Activated CD4-positive, alpha-beta T cell treated with anti-CD3 and anti-CD28 coated beads for 48 hours (primary cell): ENCODE data around the gene NT5C3B.
A peak's percentile ranks its signal among the peaks of the same experiment; 100 is the strongest.

ENCODE experiments used
- DNase-seq: peaks from one replicate; pipeline ENCODE4 v3.0.0-alpha.2; 2020

NT5C3B gene

GRCh38 chr17:41806685-41807445 is 29.2 kb downstream of the NT5C3B start:
- no peak for DNase-seq

DNA sequence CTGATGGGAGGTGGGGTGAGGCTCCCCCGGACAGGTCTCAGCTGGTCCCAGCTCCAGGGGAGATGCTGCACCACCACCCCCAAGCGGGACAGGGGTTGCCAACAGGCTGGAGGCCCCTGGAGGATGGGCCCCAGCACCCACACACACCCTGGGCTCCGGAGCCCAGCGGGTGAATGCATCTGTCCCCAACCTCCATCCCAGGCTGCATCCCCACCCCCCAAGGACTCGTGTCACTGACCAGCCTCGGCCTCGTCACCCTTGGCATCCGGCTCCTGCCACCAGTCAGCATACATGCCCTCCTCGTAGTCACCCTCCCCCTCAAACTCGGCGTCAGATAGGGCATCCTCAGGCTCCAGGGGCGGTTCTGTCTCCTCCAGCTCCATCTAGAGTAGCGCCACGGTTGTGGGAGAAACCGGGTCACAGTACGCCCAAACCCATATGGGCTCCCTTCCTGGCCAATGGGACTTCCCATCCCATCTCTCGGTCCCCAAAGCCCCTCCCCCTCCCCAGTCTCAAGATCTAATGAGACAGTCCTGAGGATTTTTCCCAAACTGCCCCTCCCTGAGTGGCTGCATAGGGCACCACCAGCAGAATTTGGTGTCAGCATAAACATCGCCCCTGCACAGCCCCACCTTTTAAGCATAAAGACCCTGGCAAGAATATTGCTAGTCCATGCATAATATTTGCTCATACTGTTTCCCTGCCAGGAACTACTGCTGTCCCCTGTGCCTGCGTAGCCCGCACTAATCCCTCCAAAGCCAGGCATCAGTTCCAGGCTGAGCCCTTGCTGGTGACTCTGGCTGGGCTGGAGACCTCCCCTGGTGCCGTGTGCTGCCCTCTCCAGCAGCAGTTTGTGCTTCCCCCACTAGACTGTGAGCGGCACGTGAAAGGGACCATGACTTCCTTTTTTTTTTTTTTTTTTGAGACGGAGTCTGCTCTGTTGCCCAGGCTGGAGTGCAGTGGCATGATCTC is 32.7 kb downstream of the NT5C3B start:
- no peak for DNase-seq

- DNase-seq: peak; percentile 82
These were observed 34.4 kb downstream of the NT5C3B start for GRCh38 chr17:41801374-41802271.

DNA sequence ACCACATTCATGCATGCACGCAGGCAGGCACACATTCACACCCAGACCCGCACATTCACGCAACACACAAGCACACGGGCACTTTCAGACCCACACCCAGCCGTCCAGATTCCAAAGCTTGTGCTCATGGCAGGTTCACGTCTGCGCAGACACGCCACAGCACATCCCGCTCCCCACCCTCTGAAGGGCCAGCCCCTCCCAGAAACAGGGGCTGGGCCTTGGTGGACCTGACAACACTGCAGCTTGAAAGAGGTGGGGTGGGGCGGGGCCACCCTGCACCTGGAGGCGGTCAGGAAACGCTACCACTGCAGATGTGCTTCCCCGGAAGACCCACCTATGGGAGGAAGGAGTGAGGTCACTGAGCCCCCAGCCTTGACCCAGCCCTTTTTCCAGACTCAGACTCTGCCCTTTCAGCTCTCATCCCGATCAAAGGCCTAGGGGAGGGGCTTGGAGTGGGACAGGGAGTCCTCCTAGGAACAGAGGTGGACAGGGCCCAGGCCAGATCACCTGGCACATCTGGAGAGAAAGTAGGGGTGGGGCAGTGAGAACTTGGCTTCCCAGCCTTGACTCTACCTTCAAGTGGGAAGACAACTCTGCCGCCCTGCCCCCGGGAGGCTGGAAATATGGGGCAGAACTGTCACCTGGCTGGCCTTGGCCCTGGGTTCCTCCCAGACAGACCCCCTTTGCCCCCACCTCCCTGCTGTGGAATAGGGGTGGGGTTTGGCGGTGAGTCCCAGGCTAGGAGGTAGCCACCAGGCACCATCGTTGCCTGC is 35.2 kb downstream of the NT5C3B start:
- DNase-seq: no peak

GRCh38 chr17:41799366-41799765 is 36.7 kb downstream of the NT5C3B start:
- no peak for DNase-seq

GRCh38 chr17:41797377-41797776 is 38.7 kb downstream of the NT5C3B start:
- DNase-seq: no peak

DNA sequence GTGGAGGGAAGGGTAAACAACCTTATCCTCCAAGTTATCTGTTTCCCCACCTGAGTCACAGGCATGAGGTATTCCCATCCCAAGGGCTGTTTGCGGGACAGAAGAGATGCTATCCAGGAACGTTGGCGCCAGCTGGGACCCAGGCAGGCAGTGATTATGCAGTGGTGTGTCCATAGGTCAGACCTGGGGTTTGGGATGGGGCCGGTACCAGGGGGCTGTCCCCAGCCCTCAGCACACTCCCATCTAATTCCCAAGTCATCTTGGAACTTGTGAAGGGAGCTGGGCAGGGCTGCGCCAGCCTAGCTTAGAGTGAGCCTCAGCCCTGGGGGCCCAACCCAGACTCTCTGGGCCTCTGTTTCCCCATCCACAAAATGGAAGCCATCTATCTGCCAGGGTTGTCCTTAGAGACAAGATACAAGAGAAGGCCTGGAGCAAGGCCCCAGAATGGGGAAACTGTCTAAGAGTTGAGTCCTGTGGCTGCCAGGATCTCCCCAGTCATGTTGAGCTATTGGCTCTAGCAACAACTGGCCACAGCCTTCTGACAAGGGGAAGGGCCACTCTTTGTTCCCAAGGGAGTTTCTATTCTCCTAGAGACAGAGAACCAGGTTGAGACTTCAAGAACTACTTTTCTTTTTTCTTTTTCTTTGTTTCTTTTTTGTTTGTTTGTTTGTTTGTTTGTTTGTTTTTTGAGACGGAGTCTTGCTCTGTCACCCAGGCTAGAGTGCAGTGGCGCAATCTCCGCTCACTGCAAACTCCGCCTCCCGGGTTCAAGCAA is 39.7 kb downstream of the NT5C3B start:
- no peak for DNase-seq

- DNase-seq: no peak
These were observed 41.5 kb downstream of the NT5C3B start for GRCh38 chr17:41794540-41794975.

GRCh38 chr17:41793784-41794539 is 42.1 kb downstream of the NT5C3B start:
- DNase-seq: no peak

- peak; percentile 17 for DNase-seq
These were observed 42.9 kb downstream of the NT5C3B start for GRCh38 chr17:41792845-41793783.

GRCh38 chr17:41787021-41787418 is 49.0 kb downstream of the NT5C3B start:
- no peak for DNase-seq

DNA sequence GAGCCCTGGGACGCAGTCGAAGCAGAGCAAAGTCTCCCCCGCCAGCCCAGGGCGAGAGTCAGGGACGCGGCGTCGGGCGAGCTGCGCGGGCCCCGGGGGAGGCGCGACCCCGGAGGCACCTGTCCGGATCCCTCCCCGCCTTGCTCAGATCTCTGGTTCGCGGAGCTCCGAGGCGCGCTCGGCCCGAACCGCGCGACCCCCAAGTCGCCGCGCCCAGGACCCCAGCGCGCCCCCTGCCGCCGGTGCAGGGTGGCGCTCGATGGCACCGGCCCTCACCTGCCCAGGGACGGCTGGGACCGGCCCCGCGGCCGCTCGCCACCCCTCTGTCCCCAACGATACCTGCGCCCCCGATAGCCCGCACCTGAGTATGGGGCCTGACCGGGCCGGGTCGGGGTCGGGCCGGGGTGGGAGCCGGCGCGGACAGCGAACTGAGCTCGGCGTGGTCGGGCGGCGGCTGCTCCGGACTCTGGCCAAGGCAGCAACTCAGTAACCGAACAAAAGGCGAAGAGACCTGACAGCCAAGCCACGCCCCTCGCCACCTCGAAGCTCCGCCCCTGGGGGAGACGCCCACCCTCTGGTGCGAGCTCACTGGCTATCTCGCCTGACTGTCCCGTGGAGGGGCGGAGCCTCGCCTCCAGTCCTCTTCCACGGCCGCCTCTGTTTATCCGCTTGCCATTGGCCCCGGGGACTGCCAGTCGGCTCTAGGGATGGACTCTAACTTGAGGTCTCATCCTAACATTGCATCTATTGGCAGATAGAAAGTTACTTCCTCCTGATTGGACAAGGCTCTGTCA is 49.6 kb downstream of the NT5C3B start, which contains the start of gene JUP:
Gene JUP, minus strand, starts transcription at position 485 of the 794 bp plus-strand sequence. CDS start 14,857 bp downstream, outside the sequence.
- peak; percentile 97 for DNase-seq

DNA sequence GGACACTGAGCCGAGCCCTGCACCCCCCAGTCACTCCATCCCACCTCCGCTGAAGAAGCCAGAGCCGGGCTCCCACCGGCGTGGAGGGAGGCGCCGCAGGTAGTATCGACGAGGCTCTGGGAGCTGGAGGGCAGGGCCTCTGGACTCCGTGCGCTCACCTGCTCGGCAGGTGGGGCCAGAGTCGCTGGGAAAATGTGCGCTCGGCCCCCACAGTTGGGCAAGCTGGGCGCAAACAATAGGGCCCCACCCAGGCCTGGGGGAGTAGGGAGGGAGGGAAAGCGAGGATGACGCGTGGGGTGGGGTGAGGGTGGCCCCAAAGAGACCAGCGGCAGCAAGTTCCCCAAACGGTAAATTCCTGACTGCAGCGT is 50.2 kb downstream of the NT5C3B start:
- no peak for DNase-seq

DNA sequence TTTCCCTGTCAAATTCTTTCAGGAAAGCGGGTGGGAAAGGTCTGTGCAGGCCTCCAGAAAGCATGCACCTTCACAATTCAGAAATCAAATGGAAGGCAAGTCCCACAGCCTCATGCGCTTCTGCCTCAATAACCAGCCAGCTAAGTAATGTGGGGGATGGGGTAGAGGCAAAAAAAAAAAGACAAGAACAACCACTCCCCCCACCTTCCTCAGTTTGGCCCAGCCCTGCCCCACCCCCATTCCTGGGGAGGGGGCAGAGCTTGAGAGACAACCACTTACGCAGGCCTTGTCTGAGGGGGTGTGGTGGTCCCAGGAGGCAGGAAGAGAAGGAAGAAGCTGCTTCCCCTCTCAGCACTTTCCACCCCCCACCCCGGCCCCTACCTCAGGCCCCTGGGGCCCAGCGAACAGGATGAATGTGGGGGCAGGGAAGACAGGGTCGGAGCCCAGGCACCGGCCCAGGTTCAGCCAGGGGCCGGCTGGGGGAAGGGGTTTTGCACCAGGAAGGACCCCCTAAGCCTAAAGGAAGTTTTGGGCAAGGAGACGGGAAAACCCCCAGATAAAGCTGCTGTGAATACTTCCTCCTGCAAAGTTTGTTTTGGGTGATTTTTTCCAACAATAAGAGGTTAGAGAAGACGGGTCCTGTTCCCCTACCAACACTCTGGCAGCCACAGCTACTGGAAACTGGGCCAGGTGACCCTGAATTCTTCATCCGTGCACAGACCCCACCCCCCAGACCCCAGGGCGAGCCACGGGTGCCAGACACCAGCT is 50.8 kb downstream of the NT5C3B start:
- no peak for DNase-seq

- no peak for DNase-seq
These were observed 51.8 kb downstream of the NT5C3B start for GRCh38 chr17:41784207-41784744.

GRCh38 chr17:41782142-41782541 is 53.9 kb downstream of the NT5C3B start:
- no peak for DNase-seq
